ENCODE results near the gene ALKBH5.
"Not testable (repeated sequence)": the region's sequence is repeated elsewhere in the genome, so short reads cannot be mapped to it uniquely, and the experiment has no call there.

ALKBH5 gene

GRCh38 chr17:18186627-18186982 is 3.0 kb downstream of the ALKBH5 start:
- FAIRE-seq = no peak

- FAIRE-seq = no peak
Observed at GRCh38 chr17:18187226-18187625, 3.6 kb downstream of the ALKBH5 start.

DNA sequence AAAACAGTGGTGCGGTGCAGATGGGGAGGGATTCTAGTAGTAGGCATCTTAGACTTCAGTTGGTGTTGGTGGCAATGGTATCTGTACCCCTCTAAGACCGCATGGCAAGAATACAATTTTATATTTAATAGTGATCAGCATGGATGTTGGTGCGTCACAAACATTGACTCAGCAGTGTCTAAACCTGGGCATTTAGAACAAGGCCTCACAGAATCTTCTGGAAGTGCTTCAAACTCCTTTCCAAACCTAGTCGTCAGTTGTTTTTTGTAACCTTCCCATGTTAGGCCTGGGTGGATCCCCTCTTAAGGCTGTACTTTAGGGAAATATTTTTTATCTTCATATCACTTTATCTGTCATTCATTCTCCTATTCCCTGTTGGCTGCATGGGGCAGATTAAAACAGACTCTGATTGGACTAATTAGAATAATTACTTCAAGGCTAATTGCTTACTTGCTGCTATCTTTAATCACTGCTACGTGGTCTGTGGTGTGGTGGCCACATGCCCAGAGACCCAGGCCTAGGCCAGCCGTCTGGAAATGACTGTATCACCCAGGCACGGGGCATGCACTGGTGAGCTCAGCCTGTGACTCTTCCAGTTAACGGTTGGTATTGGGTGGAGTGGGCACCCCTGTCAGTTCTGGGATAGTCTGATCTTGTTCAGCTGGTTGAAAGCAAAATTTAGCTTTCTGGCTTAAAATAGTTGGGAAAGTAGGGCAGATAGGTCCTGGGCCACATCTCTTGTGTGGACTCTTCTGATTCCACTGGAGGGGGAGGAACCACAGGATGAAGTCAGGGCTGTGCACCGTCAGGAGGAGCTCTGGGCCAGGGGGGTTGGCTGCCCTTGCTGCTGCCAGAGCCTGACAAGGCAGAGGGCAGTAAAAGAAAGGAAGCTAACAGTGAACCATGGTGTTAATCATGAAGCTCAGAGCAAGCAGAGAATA is 4.5 kb downstream of the ALKBH5 start:
- FAIRE-seq = no peak

- no peak for FAIRE-seq
Observed at GRCh38 chr17:18190628-18191235, 7.1 kb downstream of the ALKBH5 start.

DNA sequence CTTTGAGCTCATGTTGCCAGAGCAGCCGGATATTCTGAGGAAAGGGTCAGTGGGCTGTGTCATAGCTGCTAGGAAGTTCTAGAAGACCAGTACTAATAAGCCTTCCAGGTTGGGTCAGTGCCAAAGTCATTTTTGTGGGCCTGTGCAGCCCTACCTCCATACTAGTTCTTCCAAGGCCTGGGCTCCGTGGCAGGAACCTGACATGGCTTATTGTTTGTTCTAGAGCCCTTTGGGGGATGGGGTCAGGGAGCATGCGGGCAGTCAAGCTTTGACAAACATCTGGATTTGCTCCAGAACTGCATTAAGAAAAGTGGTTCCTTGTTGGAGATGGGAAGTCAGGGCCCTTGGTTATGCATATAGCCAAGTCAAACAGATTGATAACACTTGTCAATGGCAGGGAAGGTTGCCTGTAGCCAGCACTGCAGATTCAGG is 7.6 kb downstream of the ALKBH5 start:
- no peak for FAIRE-seq

DNA sequence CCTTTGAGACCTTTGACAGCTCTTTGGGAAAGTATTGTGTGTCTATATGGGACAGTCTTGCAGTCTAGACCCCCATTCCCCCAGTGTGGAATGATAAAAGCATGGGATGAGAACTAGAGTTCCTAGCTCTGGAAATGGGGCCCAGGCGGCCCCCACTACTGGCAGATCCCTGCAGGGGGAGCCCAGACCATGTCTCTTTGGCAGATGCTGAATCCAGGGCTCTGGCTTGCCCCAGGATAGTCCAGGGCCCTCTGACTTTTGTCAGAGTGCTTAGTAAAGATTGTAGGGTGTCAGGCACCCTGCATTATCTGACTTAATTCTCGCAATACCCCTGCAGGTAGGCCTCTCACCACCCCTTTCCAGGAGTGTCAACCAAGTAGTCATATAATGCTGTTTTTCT is 8.3 kb downstream of the ALKBH5 start:
- no peak for FAIRE-seq

GRCh38 chr17:18194394-18194793 is 10.8 kb downstream of the ALKBH5 start:
- no peak for FAIRE-seq

GRCh38 chr17:18194804-18195203 is 11.2 kb downstream of the ALKBH5 start:
- no peak for FAIRE-seq

- no peak for FAIRE-seq
Observed at GRCh38 chr17:18195246-18195645, 11.6 kb downstream of the ALKBH5 start.

- FAIRE-seq = no peak
Observed at GRCh38 chr17:18197535-18198194, 14.0 kb downstream of the ALKBH5 start.

DNA sequence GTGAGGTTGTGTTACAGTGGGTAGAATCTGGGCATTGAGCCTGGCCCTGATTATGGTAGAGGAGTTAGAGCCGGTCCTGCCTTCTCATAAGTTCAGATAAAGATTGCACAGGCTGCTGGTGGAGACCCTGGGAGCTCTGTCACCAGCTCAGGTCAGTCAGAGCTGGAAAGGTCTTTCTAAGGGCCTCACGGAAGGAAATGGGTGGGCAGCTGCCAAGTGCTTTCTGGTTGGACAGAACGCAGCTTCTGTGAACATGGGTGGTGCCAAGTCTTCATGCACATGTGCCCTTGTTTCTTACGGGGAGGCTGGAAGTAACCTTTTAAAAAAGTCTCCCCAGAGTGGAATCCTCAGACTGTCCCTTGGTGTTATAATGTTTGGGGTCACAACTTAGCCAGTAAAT is 14.9 kb downstream of the ALKBH5 start:
- FAIRE-seq = no peak

DNA sequence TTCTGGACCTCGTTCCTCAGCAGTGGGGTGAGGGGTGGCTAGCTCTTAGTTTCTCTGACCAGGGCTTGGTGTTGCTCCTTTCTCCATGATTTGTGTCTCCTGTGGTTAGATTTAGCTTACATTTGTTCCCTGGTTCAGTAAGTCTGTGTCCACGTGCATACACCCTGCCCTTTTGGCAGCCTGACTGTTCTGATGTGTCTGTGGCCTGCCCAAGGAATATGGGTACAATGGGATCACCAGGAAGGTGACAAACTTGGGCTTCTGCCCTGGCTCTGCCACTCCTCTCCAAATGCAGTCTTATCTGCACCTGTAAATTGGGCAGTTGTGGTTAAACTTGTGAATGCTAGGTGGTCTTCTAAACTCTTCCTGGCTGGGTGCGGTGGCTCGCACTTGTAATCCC is 17.5 kb downstream of the ALKBH5 start:
- FAIRE-seq = no peak

- no peak for FAIRE-seq
Observed at GRCh38 chr17:18203308-18203707, 19.7 kb downstream of the ALKBH5 start.

GRCh38 chr17:18205861-18206260 is 22.2 kb downstream of the ALKBH5 start:
- no peak for FAIRE-seq

GRCh38 chr17:18206962-18207361 is 23.3 kb downstream of the ALKBH5 start:
- no peak for FAIRE-seq

- no peak for FAIRE-seq
Observed at GRCh38 chr17:18208092-18208491, 24.5 kb downstream of the ALKBH5 start.

- FAIRE-seq = no peak
Observed at GRCh38 chr17:18213666-18214270, 30.1 kb downstream of the ALKBH5 start.

DNA sequence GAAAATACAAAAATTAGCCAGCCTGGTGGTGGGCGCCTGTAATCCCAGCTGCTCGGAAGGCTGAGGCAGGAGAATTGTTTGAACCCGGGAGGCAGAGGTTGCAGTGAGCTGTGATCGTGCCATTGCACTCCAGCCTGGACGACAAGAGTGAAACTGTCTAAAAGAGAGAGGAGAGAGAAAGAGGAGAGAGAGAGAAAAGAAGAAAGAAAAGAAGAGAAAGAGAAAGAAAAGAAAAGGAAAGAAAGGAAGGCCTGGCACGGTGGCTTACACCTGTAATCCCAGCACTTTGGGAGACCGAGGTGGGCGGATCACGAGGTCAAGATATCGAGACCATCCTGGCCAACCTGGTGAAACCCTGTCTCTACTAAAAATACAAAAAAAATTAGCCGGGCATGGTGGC is 33.3 kb downstream of the ALKBH5 start:
- FAIRE-seq = not testable (repeated sequence)

DNA sequence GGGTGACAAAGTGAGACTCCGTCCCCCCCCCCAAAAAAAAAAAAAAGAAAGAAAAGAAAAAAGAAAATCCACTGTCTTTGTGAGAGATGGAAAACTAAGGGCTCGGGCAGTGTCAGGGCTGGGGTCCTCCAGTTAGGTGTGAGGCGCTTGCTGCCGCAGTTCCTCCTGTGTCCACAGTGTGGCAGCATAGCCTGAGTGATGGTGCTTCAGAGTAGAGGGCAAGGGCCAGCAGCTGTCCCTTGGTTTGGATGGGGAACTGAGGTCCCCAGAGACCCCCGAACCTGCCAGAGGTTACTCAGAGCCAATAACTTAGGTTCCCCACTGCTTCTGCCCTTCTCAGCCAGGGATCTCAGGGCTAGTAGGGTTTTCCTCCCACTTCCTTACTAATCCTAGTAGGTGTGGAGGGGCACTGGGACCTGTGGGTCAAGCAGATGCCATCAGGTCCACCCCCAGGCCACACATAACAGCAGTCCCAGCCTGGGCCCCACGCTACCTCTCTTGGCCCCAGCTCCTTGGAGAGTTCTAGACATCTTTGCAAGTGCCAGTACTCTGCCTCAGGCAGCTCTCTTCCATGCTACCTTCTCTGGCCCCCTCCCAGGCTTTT is 33.9 kb downstream of the ALKBH5 start:
- no peak for FAIRE-seq

DNA sequence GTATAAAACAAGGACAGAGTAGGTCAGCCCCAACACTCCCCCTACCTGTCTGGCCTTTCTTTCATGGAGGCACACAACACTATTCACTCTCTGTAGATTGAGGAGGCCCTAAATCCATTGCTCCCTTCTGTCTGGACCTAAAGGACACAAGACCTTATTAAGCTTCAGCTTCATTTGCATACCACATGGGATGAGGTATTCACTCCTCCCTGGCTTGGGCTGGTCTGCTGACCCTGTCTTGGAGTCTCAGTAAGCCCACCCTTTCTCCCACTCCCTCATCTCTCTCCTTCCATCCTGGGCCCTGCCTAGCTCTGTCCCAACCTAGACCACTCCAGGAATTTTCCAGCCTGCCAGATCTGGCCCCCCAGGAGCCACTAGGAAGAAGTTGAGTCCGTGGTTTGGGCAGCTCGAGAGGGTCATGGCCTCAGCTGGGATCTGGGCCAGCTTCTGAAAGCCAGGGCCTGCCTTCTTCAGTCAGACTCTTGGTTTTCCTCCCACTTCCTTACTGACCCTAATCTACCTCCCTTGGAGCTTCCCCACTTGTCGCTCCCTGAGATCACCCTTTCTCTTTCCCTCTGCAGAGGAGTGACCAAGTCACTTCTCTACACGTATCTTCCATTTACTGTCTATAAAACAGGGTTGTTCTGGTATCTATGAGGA is 35.3 kb downstream of the ALKBH5 start:
- no peak for FAIRE-seq

DNA sequence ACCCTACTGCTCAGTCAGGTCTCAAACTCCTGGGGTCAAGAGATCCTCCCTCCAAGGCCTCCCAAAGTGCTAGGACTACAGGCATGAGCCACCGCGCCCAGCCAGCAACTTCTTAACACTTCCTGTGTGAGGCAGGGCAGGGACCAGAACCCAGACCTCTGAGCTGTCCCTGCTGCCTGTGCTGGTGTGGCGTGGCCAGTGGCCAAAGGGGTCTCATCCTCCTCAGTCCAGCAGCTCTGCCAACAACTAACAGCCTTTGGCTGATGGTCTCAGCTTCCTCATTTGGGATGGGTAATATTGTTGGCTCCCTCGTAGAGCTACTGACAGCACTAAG is 40.4 kb downstream of the ALKBH5 start:
- no peak for FAIRE-seq

DNA sequence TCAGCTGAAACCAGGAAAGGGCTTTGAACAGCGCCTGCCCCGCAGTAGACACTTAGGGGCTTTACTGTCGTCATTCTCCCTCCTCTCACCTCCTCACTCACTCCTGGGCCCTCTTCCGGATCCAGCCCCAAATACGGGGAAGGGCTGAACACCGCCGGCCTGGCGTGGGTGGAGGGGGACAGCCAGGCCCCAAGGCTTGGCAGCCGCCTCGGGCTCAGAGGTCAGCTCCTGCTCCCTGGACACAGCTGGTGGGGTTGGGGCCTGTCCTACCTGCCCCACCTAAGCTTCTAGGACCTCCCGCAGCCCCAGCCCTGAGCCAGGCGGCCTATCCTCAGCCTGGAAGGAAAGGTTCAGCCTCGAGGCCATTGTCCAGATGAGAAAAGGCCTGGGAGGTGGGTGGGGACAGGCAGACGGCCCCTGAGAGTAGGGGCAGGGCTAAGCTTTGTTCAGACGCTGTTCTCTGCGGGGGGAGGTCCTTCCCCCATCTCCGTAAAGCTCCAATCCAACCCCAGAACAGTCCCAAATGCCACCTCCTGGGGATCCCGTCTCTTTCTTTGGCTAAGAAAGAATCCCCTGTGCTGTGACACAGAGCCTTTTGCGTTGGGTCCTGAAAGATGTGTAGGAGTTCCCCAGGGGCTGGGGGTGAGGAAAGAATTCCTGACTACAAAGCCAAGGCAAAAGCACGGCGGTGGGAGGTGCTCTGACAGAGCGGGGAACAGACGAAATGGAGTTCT is 40.9 kb downstream of the ALKBH5 start:
- no peak for FAIRE-seq

Data from endometrium (tissue), 2 donors.